A673 (cell line): ENCODE results near the gene DNAAF8.

Experiments
- CTCF ChIP-seq: fragments of 300-800, 200-600 bp; sonication (generic); conservative IDR thresholded peaks from 2 replicates; pipeline ENCODE4 v1.5.1; 2017; ENCODE audit warnings: low read depth, mild to moderate bottlenecking, antibody characterized with exemption, low read length, moderate library complexity, mixed read lengths
- EZH2 ChIP-seq: fragments of 200-600 bp; sonication (generic); IDR thresholded peaks from 2 replicates; pipeline ENCODE4 v1.6.1; 2017; ENCODE audit warnings: borderline replicate concordance, low read depth, mild to moderate bottlenecking, mixed read lengths, antibody characterized with exemption, low read length; ENCODE audit not compliant: poor library complexity, severe bottlenecking

DNA sequence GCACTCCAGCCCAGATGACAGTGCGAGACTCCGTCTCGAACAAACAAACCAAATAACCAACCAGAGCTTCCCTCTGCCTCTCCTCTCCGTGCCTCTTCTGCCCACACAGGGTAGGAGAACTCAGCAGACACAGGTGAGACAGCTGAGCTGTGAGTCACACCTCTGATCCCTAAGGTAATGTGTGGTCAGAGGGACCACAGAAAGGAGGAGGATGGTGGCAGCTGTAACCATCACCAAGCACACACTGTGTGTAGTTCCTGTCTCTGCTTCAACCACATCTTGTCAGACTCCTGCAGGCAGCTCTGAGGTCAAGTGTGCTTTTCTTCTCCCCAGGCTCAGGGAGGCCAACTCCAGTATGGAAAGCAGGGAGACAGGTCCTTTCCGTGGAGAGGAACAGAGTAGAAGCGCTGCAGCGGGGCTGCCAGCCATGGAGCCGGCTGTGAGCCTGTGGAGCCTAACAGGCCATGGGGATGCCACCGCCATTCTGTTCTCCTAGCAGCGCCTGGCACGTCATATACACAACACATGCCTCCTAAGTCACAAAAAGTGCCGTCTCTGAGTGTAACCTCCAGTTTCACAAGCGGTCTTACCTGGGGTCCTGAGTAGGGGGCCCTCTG is 33.8 kb upstream of the DNAAF8 start:
- TF ChIP-seq EZH2, result no peak
- no peak for TF ChIP-seq CTCF
